ENCODE data around the gene GM2A. TPM values are rescaled to one million over a fixed set of nuclear protein-coding genes. Genes with fewer than 3 reads are reported as not detected.
A peak's percentile ranks its signal among the peaks of the same experiment; 100 is the strongest.

GM2A gene
- total and polyA plus RNA-seq, 3 donors from 2014 or later, result 29.8 to 54.4 (median 38.0) TPM

DNA sequence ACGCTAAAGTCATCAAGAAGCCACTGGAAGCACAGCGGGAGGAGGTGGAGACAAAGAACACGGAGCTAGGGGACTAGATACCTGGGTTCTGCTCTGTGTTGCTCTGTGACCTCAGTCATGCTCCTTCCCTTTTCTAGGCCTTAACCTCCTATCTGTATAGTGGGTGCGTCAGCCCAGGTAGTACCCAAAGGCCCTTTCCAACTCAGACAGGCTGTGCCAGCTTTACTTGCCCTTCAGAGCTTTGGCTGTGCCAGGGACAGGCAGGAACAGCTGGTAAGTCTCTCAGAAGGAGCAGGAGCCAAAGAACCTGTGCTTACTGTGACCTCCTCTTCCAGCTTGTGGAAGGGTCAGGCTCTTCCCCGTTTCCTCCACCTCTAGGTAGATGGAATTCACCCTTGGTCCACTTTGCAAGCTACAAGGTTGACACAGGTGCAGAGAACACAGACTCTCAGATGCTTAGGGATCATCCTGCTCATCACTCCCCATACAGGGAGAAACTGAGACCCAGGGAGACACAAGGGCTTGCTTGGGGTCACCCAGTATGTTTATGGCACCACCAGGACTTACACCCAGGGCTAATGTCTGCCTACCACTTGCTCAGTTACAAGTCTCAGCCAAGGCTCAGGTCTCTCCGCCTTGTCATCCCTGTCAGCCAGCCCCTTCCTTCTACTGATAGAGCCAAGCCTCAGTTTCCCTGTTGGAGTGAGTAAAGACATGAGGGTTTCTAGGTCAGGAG lies 30.8 kb upstream of the GM2A start:
- Histone ChIP-seq H3K27me3 (no peaks in the 10 kb centered on the region), H3K9me3 (no peaks in the 10 kb centered on the region), H3K36me3 (ENCODE audit: low read depth, missing control alignments) (no peaks in the 10 kb centered on the region), H3K4me3 (no peak overlapping the region), H3K4me1 (peaks cover 5% of the 10 kb centered on the region), H3K27ac (peak overlapping the region in 1 of 2 donors; percentile 71)
- no peak for DNase-seq
- WGBS, 2 donors, result 74 to 77% methylated on average over 6 of the region's 6 CpGs
- TF ChIP-seq, protein P1, sequence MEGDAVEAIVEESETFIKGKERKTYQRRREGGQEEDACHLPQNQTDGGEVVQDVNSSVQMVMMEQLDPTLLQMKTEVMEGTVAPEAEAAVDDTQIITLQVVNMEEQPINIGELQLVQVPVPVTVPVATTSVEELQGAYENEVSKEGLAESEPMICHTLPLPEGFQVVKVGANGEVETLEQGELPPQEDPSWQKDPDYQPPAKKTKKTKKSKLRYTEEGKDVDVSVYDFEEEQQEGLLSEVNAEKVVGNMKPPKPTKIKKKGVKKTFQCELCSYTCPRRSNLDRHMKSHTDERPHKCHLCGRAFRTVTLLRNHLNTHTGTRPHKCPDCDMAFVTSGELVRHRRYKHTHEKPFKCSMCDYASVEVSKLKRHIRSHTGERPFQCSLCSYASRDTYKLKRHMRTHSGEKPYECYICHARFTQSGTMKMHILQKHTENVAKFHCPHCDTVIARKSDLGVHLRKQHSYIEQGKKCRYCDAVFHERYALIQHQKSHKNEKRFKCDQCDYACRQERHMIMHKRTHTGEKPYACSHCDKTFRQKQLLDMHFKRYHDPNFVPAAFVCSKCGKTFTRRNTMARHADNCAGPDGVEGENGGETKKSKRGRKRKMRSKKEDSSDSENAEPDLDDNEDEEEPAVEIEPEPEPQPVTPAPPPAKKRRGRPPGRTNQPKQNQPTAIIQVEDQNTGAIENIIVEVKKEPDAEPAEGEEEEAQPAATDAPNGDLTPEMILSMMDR (IDR thresholded peaks at IDR 0.05), result no peak
- intact Hi-C loops (cut with DNase I; ENCODE audit: low total_unique reads), result no loop called here

DNA sequence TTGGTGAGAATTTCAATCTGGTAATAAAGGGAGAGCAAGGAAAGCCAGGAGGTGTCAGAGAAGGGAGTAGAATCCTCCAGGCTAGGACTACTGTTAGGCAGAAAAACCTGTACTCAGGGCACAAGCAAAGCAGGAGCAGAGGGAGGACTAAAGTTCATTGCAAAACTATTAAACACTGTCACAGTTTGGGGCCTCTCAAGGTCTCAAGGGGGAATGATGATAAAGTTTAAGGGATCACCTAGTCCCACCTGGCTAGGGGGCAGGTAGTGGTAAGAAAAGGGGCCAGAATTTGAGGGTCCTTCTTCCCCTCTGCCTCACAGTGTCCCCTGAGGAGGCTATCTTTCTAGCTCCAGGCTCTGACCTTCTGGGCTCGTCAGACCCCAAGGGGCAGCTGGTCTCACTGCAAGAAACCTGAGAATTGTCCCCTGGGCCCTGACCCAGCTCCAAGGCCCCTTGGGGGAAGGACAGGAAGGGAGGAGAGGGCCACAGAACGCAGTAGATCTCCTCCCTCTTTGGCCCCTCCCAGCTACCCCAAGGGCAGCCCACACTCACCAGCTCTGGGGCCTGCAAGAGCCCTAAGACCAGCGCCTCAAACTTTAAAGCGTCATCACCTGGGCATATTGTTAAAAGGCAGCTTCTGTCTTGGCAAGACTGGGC lies 30.1 kb upstream of the GM2A start:
- Histone ChIP-seq H3K9me3 (no peaks in the 10 kb centered on the region), H3K4me3 (peak overlapping the region; percentile 61 to 96), H3K27ac (peak overlapping the region; percentile 71 to 84), H3K4me1 (peaks cover 5% of the 10 kb centered on the region), H3K36me3 (ENCODE audit: low read depth, missing control alignments) (no peaks in the 10 kb centered on the region), H3K27me3 (no peaks in the 10 kb centered on the region)
- peak; percentile 60 for DNase-seq
- 0 to 7% methylated on average over 1 to 4 of the region's 4 CpGs for WGBS, 2 donors
- no peak for TF ChIP-seq POLR2A (IDR thresholded peaks at IDR 0.05)
- TF ChIP-seq, protein P1 (IDR thresholded peaks at IDR 0.05), result no peak
- intact Hi-C loops (cut with DNase I; ENCODE audit: low total_unique reads), result no loop called here

DNA sequence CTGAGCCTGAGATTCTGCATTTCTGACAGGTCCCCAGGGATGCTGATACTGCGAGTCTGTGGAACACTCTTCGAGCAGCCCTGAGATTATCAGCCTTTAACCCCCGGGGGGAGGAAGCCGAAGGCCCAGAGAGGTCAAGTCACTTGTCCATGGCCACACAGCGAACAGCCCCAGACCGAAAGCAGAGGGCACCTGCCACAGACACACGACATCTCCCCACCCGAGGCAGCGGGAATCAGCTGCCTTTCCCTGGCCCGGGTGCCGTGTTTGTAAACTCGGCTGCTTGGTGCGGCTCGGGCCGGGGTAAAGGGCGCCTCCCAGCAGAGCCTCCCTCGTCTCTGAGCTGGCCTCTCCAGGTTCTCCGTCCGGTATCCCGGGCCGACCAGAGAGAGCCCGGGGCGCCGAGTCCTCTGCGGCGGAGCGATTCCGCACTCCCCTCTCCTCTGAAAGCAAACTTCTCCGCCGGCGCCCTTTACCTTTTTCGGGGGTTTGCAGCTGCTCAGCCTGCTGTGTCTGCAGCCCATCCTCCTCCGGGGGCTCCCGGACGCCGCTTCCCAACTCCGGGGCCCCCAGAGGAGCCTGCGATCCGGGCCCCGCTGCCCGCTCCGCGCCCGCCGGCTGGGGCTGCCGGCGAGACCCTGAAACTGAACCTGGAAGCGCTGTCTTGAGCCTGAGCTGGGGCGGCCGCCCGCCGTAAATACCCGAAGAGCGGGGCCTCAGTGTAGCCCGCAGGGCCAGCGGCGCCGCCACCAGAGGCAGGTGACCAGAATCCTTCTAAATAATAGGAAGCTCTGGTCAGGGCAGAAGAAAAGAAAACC lies 29.3 kb upstream of the GM2A start, which contains the start of gene CCDC69:
Gene CCDC69 (minus strand): TSS at position 646 of the 818 bp plus-strand sequence. CDS start 122 bp downstream, at position 524.
- DNase-seq, result peak; percentile 91
- H3K4me3 ChIP-seq, result peak within 1 kb of the TSS; percentile 61 to 96
- TF ChIP-seq, protein P1 (IDR thresholded peaks at IDR 0.05), result peak in 2 of 3 experiments; percentile 10 to 23
- no peak for TF ChIP-seq POLR2A (IDR thresholded peaks at IDR 0.05)
- H3K9me3 ChIP-seq, result no peaks in the 10 kb centered on the region
- peak within 1 kb of the TSS; percentile 71 to 84 for H3K27ac ChIP-seq
- intact Hi-C loops (cut with DNase I; ENCODE audit: low total_unique reads), result no loop called here
- no peaks in the 10 kb centered on the region for H3K27me3 ChIP-seq
- H3K4me1 ChIP-seq, result peaks cover 5% of the 10 kb centered on the region
- H3K36me3 ChIP-seq (ENCODE audit: low read depth, missing control alignments), result no peaks in the 10 kb centered on the region
- 0 to 3% methylated on average over 23 to 58 of the region's 58 CpGs for WGBS, 2 donors

DNA sequence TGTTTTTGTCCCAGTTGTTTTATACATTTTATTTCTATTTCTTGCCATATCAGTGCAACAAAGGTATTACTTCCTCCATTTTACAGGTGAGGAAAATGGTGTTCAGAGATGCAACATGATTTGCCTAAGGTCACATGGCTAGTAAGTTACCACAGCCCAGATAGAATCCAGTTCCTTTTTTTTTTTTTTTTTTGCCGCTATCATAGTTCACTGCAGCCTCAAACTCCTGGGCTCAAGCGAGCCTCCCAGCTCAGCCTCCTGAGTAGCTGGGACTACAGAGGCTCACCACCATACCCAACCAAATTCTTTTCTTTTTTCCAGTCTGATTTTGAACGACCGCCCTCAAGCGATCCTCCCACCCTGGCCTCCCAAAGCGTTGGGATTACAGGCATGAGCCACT lies 28.6 kb upstream of the GM2A start:
- WGBS, 2 donors, result 67 to 78% methylated on average over 6 of the region's 6 CpGs
- Histone ChIP-seq H3K9me3 (no peaks in the 10 kb centered on the region), H3K36me3 (ENCODE audit: low read depth, missing control alignments) (no peaks in the 10 kb centered on the region), H3K27ac (peak overlapping the region in 1 of 2 donors; percentile 71), H3K4me3 (peak overlapping the region; percentile 61 to 96), H3K27me3 (no peaks in the 10 kb centered on the region), H3K4me1 (peaks cover 5% of the 10 kb centered on the region)
- no peak for DNase-seq
- no peak for TF ChIP-seq POLR2A (IDR thresholded peaks at IDR 0.05)
- TF ChIP-seq, protein P1 (IDR thresholded peaks at IDR 0.05), result no peak
- intact Hi-C loops (cut with DNase I; ENCODE audit: low total_unique reads), result no loop called here

All from testis (tissue), 3 donors.